HL-60/S4 (cell line): ENCODE results near the gene KDM3A.

Experiments used
- in situ Hi-C: fragments of 300-500 bp; cut with MboI; formaldehyde crosslinking; loops from 2 replicates; pipeline ENCODE4 v1.14.3; 2022; ENCODE audit warnings: low sequenced_read_pairs

Gene KDM3A

GRCh38 chr2:86430368-86430767, 10.8 kb upstream of the KDM3A start:
- in situ Hi-C loops: no loop called here

- in situ Hi-C loops: no loop called here
Measured at GRCh38 chr2:86433137-86433536, 8.0 kb upstream of the KDM3A start.

- in situ Hi-C loops: no loop called here
Measured at GRCh38 chr2:86434290-86434689, 6.9 kb upstream of the KDM3A start.

GRCh38 chr2:86435531-86435930, 5.6 kb upstream of the KDM3A start:
- in situ Hi-C loops: no loop called here

GRCh38 chr2:86436328-86436727, 4.8 kb upstream of the KDM3A start:
- in situ Hi-C loops: no loop called here

GRCh38 chr2:86439879-86440630, 1.1 kb upstream of the KDM3A start:
- in situ Hi-C loops: no loop called here

GRCh38 chr2:86441392-86441881, 266 bp downstream of the KDM3A start:
- in situ Hi-C loops: no loop called here

- in situ Hi-C loops: no loop called here
Measured at GRCh38 chr2:86441882-86442641, 891 bp downstream of the KDM3A start.

- in situ Hi-C loops: no loop called here
Measured at GRCh38 chr2:86442642-86443005, 1.5 kb downstream of the KDM3A start.

GRCh38 chr2:86443631-86444350, 2.6 kb downstream of the KDM3A start:
- in situ Hi-C loops: no loop called here

GRCh38 chr2:86445436-86445835, 4.3 kb downstream of the KDM3A start:
- in situ Hi-C loops: no loop called here

- in situ Hi-C loops: no loop called here
Measured at GRCh38 chr2:86446060-86446459, 4.9 kb downstream of the KDM3A start.

- in situ Hi-C loops: no loop called here
Measured at GRCh38 chr2:86453836-86454235, 12.7 kb downstream of the KDM3A start.

- in situ Hi-C loops: no loop called here
Measured at GRCh38 chr2:86454238-86454637, 13.1 kb downstream of the KDM3A start.

- in situ Hi-C loops: no loop called here
Measured at GRCh38 chr2:86455181-86455580, 14.0 kb downstream of the KDM3A start.

- in situ Hi-C loops: no loop called here
Measured at GRCh38 chr2:86461042-86461743, 20.0 kb downstream of the KDM3A start.

GRCh38 chr2:86464652-86465051, 23.5 kb downstream of the KDM3A start:
- in situ Hi-C loops: no loop called here

GRCh38 chr2:86466306-86466705, 25.1 kb downstream of the KDM3A start:
- in situ Hi-C loops: no loop called here

- in situ Hi-C loops: no loop called here
Measured at GRCh38 chr2:86468162-86469033, 27.2 kb downstream of the KDM3A start.

GRCh38 chr2:86470890-86471289, 29.7 kb downstream of the KDM3A start:
- in situ Hi-C loops: no loop called here
